Measurements from ENCODE around the gene CHRM1.
A peak's percentile ranks its signal among the peaks of the same experiment; 100 is the strongest.
"Not testable (repeated sequence)": the region's sequence is repeated elsewhere in the genome, so short reads cannot be mapped to it uniquely, and the experiment has no call there.

The CHRM1 gene, protein sequence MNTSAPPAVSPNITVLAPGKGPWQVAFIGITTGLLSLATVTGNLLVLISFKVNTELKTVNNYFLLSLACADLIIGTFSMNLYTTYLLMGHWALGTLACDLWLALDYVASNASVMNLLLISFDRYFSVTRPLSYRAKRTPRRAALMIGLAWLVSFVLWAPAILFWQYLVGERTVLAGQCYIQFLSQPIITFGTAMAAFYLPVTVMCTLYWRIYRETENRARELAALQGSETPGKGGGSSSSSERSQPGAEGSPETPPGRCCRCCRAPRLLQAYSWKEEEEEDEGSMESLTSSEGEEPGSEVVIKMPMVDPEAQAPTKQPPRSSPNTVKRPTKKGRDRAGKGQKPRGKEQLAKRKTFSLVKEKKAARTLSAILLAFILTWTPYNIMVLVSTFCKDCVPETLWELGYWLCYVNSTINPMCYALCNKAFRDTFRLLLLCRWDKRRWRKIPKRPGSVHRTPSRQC

DNA sequence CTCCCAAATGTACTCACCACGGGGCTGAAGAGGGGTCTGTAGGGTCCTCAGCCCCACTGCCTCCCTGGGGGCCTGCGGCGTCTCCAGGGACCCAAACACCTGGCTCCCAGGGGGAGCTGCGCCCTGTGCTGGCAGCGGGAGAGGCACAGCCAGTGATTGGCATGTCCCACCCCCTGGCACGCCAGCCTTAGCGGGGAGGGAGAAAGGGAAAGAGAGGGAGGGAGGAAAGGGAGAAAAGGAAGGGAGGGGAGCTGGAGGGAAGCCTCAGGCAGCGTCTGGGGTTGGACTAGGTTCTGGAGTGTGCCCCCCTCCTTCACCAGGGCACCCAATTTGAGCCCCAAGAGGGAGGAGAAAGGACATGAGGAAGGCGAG is at the start of gene CHRM1:
TSS of gene CHRM1 (minus strand) at position 163 of the 372 bp plus-strand sequence. CDS start 10,263 bp downstream, outside the sequence.
- no peak for DNase-seq

DNA sequence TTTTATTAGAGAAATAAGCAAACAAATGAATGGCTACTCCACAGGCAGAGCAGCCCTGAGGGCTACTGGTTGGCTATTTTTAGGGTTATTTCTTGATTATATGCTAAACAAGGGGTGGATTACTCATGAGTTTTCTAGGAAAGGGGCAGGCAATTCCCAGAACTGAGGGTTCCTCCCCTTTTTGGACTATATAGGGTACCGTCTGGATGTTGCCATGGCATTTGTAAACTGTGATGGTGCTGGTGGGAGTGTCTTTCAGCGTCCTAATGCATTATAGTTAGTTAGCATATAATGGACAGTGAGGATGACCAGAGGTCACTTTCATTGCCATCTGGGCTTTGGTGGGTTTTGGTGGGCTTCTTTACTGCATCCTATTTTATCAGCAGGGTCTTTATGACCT is 44.4 kb upstream of the CHRM1 start:
- DNase-seq = no peak

DNA sequence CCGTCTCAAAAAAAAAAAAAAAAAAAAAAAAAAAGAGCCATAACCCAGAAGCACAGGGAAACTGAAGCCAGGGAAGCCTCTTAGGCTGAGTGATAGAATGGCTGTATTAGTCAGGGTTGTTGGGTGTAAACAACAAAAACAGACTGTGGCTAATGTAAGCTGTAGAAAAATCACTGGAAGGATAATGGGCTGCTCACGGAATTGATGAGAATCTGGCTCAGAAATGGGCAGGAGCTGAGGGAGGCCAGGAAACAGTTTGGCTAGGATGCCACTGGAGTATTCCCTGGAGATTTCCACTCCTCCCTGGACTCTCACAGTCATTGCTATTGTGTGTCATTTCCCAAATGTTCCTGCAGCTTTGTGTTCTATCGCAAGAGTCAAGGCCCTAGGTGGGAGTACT is 41.2 kb upstream of the CHRM1 start:
- no peak for DNase-seq

DNA sequence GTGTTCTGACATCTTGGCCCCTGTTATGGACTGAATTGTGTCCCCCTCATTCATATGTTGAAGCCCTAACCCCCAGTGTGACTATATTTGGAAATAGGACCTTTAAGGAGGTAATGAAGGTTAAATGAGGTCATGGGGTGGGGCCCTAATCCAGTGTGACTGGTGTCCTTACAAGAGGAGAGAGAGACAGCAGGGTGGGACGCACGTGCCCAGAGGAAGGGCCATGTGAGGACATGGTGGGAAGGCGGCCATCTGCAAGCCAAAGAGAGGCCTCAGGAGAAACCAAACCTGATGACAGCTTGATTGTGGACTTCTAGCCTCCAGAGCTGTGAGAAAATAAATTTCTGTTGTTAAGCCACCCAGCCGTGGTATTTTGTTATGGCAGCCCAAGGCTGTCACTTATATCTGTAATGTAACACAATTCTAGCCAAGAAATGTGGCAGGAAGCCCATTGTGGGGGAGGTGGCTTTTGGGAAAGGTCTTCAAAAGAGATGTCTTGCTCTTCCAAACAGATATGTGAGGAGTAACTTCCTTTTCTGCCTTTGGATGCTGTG is 39.9 kb upstream of the CHRM1 start:
- DNase-seq = no peak

DNA sequence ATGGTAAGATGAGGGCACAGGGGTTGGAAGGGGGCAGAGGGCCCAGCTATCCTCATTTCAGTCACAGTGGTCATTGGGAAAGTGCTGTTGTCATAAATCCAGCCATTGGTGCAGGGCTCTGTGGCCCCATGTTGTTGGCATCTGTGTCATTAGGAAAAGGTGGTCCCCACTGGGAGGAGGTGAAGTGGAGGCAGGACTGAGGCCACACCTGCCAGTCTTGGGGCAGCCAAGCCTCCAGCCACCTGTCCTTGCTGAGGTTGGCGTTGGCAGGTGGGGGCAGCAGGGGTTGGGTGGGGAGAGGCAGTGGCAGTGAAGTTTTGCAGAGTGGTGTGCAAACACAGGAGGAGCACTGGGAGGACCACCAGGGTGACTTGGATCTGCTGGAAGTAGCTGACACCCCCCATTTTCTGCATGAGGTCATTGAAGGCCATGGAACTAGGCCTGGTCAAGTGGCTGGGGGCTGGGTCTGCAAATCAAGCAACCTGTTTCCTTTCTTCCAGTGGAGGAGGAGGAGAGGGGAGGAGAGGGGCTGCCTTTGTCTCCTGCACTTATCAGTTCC is 38.3 kb upstream of the CHRM1 start:
- no peak for DNase-seq

DNA sequence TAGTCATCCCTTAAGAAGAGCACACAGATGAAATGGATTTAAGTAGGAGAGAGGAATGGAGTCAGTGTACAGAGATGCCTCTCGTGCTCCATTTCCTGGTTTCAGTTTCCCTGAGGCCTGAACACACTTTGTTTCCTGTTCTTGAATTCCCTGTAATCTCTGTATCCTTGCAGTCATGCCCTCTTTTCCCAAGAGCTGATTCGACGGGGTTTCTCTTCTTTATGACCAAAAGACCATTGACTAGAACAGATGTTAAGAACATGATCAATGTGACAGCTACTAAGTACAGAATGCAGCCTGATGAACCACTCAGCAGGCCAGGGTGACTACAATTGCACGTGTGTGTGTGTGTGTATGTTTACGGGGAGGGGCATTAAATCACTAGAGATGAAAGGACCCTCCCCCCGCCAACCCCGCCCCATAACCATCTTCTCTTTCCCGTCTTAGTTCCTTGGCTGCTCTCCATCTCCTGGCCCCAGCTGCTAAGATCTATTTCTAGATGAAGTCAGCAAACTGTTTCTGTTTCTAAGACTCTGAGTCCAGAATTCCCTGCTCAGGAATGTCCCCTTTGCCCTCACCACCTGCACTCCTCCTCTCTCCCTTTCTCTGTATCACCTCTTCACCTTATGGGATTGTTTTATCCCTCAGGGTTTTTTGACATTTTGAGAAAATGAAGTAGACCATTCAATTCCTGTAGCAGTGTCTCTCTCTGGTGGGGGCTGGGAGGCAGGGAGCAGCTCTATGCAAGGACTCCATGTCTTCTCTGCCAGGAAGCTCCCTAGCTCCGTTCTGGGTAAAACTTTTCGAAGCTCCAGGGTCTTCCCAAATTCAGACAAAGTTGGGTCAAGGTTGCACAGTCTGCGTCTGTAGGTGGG is 37.6 kb upstream of the CHRM1 start:
- peak; percentile 42 for DNase-seq

DNA sequence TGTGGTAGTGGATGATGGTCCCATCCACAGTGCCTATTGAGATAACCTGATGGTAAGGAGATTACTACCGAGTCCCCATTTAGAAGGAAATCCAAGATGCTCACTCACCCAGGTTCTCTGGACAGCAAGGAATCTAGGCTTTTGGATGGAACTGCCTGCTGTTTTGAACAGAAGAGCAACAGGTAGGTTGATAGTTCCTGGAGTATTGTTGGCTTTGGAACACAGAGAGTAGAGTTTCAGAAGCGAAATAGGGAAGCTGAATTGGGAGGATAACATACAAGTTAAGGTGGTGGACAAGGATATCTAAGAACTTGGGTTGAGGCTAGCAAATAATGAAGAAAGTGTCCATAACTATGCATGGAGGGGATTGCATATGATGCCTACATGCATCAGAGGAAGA is 36.0 kb upstream of the CHRM1 start:
- DNase-seq = no peak

DNA sequence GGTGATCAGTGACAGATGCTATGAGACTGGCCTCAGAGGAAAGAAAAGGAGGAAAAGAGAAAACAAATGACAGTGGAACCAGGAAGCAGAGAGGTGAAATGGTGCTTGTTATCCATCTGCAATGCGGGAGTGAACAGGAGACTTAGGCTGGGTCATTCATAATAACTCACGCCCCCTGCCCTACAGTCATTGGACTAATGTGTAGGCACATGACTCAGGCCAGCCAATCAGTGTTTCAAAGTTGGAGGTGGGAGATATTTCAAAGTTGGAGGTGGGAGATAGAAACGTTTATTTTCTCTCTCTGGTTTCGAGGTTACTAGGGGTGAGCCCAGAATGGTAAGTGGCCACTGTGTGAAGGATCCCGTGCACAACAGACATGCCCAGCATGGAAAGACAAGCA is 33.3 kb upstream of the CHRM1 start:
- no peak for DNase-seq

DNA sequence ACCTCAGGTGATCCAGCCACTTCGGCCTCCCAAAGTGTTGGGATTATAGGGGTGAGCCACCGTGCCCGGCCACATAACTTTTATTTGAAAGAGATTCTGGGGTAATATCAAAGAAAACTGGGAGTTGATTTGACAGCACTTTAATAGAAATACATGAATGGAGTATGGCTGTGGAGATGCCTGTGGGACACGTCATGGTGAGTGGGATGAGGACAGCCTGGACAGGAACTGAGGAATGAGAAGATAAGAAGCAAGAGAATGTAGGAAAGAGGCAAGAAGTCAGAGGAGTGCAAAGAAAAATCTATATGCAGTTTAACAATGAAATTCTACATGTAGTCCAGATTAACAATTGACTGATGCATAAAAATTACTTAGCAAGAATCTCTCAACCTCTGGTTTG is 32.6 kb upstream of the CHRM1 start:
- DNase-seq = no peak

DNA sequence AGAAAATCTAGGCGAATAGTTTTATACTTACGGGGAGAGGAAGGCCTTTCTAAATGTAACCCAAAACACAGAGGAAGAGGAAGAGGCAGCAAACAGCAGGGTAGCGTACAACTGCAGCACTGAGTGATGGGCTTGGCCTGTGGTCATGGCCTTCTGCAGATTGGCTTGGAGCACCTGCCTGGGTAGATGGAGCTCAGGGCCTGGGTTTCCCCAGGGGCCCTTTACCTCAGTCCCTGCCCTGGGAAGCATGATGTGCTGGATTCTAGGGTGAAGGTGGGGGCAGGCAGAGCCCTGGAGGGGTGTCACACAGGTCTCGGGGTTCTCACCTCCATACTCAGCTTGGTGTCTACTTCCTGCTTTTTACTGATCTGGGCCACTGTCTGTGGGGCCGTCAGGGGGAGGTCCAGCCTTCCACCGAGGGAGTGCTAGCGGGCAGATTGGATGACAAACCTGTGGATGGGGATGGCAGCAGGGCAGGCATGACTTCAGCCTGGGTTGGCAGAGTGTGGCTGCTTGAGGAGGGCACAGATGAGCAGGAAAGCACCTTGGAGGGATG is 27.7 kb upstream of the CHRM1 start:
- no peak for DNase-seq

DNA sequence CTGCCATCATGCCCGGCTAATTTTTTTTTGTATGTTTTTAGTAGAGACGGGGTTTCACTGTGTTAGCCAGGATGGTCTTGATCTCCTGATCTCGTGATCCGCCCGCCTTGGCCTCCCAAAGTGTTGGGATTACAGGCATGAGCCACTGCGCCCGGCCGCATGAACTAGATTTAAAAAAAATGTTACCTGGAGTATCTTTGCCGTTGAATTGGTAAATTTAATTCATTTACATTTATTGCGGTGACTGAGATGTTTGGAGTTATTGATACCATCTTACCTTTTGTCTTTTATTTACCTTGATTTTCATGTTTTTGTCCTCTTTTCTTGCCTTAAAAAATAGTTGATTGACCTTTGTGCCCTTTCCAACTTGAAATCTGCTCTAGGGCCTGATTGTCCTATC is 24.4 kb upstream of the CHRM1 start:
- not testable (repeated sequence) for DNase-seq

DNA sequence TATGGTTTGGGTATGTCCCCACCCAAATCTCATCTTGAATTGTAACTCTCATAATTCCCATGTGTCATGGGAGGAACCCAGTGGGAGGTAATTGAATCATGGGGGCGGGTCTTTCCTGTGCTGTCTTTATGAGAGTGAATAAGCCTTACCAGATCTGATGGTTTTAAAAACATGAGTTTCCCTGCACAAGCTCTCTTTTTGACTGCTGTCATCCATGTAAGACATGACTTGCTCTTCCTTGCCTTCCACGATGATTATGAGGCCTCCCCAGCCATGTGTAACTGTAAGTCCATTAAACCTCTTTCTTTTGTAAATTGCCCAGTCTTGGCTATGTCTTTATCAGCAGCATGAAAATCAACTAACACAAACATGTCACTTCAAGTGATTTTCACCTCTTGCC is 16.4 kb upstream of the CHRM1 start:
- DNase-seq = not testable (repeated sequence)

DNA sequence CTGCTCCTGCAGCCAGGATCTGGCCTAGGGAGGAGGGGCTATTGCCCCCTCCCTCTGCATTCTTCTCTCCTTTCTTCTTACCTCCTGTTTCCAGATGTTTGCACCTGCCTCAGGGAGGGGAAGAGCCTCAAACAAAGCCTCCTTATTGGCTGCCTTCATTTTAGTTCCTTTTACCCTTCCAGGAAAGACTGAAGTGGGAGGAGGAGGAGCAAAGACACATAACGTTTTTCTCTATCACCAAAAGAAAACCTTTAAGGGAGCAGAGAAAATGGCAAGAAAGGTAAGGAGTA is 13.3 kb upstream of the CHRM1 start:
- DNase-seq = no peak

DNA sequence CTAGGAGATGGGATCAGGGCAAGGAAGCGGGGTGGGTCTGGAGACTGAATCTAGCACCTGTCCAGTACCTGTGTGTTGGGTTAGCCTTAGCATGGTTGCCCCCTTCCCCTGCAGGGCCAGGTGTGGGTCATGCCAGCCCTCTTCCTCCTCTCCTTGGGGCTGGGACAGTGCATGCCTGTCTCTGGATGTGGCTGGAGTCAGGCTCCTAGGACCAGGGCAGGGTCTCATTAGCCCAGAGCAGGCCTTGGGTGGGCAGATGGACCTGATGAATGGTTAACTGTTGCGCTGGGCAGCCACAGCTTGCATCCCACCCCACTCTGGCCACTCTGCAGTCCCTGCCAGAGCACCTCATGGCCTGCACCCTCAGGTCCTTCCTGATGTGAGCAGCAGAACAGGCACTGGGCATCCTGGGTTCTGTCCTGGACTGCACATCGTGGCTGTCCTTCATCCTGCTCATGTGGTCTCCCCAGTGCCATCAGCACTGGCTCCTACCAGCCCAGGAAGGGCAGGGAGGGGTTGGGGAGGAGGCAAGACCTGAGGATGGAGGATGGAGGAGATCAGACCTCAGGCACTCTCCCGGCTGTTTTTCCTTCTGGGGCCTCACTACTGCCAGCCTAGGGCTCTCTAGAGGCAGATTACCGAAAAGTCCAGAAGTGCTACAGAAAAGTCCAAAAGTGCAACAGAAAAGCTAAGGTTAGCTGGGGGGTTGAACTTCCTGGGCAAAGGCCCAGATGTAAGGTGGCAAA is 12.8 kb upstream of the CHRM1 start:
- no peak for DNase-seq

DNA sequence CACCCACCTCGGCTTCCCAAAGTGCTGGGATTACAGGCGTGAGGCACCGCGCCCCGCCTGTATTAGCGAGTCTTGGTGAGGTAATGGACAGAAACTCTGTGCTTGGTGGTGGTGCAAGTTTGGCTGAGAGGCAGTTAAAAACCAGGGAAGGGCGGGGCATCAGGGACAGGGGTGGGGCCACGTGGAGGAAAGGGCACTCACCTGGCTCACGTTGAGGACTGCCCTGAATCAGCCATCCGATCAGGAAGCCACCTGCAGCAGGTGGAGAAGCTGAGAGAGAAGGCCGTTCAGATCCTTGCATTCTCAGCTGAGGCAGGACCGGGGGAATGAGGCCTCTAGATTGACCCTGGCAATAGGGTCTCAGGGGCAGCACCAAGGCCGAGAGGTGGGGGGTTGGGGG is 12.1 kb upstream of the CHRM1 start:
- DNase-seq = no peak

DNA sequence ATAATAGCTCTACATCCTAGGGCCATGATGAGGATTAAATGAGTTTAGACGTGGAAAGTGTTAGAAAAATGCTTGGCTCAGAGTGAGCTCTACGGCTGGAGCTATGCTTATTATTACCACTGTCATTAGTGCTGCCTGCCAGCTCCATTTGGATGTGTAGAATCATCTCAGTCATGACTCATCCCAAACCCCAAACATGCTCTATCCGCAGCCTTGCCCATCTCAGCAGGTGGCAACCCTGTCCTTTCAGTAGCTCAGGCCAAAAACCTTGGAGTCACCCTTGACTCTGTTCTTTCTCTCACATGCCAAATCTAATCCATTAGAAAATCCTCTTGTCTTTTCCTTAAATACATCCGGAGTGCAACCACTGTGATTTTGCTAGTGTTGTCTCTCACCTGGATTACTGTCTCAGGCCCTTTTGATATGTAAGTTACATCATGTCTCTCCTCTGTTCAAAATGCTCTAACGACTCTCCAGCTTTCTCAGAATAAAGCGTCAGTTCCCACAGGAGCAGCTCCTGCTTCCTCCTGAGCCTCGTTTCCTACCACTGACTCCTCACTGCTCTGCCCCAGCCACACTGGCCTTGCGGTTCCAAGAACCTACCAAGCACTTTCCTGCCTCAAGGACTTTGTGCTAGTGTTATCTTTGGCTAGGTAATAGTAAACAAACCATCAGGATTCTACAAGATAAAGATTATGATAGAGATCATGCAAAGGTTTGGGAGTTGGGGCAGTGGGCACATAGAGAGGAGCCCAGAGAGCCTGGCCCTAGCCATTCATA is 10.5 kb upstream of the CHRM1 start:
- no peak for DNase-seq

DNA sequence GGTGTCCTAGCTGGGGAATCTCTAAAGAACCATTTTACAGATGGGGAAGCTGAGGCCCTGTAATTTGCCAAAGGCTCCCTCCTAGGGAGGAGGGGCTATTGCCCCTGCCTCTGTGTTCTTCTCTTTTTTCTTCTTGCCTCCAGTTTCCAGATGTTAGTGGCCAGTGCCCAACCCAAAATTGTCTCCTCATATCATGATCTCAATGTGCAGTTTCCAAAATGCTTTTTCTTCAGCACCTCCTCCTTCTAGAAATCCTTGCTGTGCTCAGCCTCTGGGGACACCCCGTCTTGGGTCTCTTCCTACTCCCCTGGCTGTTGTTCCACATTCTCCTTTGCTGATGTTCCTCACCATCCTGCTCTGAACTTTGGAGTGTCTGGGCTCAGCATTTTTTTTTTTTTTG is 9.5 kb upstream of the CHRM1 start:
- DNase-seq = no peak

DNA sequence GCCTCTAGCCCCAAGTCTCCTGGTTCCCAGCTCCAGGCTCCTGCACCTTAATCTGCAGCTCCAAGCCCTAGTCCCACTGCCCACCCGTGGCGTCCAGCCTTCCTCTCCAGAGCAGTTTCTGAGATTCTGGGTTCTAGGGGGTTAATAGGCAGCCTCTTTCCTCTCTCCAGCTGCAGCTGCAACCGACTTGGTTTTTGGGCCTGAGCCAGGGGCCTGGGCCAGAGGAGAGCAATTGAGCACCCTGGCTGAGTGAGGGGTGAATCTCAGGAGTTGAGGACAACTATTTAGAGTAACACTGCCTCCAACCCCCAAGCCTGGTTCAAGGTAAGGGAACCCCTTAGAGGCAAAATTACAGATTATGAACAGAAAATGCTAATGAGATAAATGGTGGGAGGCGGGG is 9.0 kb upstream of the CHRM1 start:
- DNase-seq = no peak

DNA sequence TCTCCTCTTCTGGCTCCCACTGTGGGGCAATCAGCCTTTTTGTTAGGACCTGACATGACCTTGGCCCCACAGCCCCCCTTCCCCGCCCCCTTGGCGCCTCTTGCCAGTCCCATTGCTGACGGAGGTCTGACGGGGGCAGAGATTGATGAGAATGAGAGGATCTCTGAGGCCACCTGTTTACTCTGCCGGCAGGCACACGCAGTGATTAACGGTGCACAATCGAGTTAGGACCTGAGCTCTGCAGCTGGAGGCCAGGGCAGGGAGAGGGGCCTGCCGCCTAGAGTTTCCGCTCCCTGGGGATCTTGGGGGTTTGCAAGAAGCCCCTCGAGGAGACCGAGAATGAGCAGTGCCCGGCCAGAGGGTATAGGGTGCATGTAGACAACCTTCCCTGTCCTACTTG is 6.8 kb upstream of the CHRM1 start:
- DNase-seq = no peak

DNA sequence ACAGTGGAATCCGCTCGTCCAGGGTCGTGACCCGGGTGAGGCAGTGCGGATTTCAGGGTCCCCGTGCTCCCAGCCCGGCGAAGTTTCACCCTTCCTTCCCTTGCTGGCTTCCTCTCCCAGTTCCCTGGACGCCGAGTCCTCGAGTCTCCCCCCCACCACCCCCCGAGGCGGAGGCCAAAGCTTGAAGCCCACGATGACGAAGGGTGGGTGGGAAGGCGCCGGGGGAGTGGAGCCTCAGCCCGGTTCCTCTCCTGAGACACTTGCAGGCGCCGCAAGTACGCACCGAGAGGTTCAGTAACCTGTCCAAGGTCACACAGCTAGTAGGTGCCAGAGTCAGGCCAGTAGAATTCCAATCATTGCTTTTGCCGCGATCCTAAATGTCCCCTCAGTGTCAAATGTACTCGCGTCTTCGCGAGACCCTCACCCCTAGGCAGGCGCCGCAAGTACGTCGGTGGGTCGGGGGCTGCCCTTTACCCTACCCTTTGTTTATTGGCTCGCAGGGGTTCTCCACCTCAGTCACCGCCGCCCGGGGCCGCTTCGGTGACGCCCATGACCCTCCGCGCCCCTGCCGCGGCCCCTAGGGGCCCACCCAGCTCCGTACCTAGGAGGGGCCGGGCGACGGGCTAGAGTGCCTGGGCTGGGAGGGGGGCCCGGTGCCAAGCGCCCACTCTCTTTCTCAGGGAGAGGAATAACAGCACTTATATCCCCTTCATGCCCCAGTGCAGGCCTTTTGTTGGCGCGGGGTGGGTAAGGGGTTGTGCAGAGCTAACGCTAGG is 5.7 kb upstream of the CHRM1 start:
- no peak for DNase-seq
